ENCODE measurements around the gene NDUFS4.
A peak's percentile ranks its signal among the peaks of the same experiment; 100 is the strongest.
"Not testable (repeated sequence)": the region's sequence is repeated elsewhere in the genome, so short reads cannot be mapped to it uniquely, and the experiment has no call there.

Gene NDUFS4

DNA sequence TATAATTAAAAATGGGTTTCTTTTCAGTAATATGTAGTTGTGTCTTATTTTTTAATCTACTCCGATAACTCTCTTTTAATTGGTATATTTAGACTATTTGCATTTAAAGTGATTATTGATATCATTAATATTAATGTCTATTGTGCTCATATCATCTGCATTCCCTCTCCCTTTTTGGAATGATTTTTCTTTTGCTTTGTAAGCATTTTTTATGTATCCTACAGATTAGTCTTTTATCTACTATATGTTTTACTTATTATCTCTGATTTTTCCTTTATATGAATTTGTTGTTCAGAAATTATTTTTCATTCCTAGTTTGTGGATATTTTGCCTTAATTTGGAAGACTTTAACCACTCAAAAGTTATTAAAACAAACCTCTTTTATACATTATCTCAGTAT, 34.0 kb downstream of the NDUFS4 start:
- TF ChIP-seq POLR2A (IDR thresholded peaks at IDR 0.05; ENCODE audit: low read depth, low read length): no peak
- FAIRE-seq (no peak), DNase-seq (ENCODE audit: insufficient read length, low spot score) (no peak)

DNA sequence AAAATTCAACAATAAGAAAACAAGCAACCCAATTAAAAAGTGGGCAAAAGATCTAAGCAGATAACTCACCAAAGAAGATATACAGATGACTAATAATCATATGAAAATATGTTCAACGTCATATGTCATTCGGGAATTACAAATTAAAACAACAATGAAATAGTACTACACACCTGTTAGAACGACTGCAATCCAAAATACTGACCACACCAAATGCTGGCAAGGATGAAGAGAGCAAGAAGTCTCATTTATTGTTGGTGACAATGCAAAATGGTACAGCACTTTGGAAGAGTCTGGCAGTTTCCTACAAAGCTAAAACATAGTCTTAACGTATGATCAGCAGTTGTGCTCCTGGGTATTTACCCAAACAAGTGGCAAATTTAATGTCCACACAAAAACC, 37.5 kb downstream of the NDUFS4 start:
- no peak for TF ChIP-seq POLR2A (IDR thresholded peaks at IDR 0.05; ENCODE audit: low read depth, low read length)
- DNase-seq (ENCODE audit: insufficient read length, low spot score): no peak
- FAIRE-seq: no peak

GRCh38 chr5:53601570-53601969, 41.1 kb downstream of the NDUFS4 start:
- FAIRE-seq (peak; percentile 87), DNase-seq (ENCODE audit: insufficient read length, low spot score) (no peak)
- no peak for TF ChIP-seq POLR2A (IDR thresholded peaks at IDR 0.05; ENCODE audit: low read depth, low read length)

- TF ChIP-seq POLR2A (IDR thresholded peaks at IDR 0.05; ENCODE audit: low read depth, low read length): no peak
- no peak for FAIRE-seq
- DNase-seq (ENCODE audit: insufficient read length, low spot score): no peak
Observed at GRCh38 chr5:53603009-53603687, 42.7 kb downstream of the NDUFS4 start.

- DNase-seq (ENCODE audit: insufficient read length, low spot score) (no peak), FAIRE-seq (no peak)
- no peak for TF ChIP-seq POLR2A (IDR thresholded peaks at IDR 0.05; ENCODE audit: low read depth, low read length)
Observed at GRCh38 chr5:53604309-53604708, 43.9 kb downstream of the NDUFS4 start.

DNA sequence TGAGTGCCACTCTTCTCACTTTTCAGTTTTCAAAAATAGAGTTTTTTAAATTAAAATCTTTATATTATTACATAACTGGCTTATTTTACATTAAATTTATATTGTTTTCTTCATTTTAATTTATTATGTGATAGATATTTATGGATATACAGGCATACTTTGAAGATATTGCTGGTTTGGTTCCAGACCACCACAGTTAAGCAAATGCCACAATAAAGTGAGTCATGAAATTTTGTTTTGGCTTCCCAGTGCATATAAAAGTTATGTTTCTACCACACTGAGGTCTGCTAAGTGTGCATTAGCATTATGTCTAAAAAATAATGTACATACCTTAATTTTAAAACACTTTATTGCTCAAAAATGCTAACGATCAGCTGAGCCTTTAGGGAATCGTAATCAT, 47.4 kb downstream of the NDUFS4 start:
- FAIRE-seq (no peak), DNase-seq (ENCODE audit: insufficient read length, low spot score) (no peak)
- TF ChIP-seq POLR2A (IDR thresholded peaks at IDR 0.05; ENCODE audit: low read depth, low read length): no peak

DNA sequence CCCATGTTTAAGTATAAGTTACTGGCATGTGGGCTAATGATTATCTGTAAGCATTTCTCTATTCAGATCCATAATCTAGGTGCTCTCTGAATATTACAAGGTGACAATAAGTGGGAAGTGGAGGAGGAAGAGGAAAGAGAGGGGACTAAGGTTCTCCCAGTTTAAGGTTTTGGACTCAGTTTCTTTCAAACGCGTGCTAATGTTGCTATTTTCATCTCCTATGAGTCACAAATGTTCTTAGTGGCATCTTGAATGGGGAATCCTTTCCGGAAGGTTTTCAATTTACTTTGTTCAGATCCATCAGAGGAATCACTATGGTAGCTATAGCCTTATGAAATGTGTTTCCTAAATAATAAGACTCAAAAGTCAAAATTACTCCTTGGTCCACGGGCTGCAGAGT, 48.5 kb downstream of the NDUFS4 start:
- FAIRE-seq: peak; percentile 20
- DNase-seq (ENCODE audit: insufficient read length, low spot score): not testable (repeated sequence)

DNA sequence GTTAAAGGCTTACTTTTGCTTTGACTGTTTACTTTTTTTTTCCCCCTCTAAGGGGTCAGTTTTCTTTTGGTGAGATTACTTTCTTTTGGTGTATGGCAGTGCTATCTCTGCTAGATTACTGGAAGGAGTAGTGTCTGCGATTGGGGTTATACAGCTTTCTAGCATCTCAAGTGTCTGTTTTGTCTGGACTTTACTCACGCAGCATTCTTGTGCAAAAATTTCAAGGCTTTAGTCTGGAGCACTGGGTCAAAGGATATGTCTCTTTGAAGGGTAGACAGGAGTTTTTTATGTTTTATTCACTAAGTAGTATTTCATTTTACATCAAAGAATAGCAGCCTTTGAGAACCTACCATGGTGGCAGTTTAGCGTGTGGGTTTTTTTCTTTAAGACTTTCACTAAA, 52.6 kb downstream of the NDUFS4 start:
- FAIRE-seq (no peak), DNase-seq (ENCODE audit: insufficient read length, low spot score) (no peak)
- TF ChIP-seq POLR2A (IDR thresholded peaks at IDR 0.05; ENCODE audit: low read depth, low read length): no peak

- no peak for TF ChIP-seq POLR2A (IDR thresholded peaks at IDR 0.05; ENCODE audit: low read depth, low read length)
- no peak for DNase-seq (ENCODE audit: insufficient read length, low spot score)
- no peak for FAIRE-seq
Observed at GRCh38 chr5:53613536-53613935, 53.1 kb downstream of the NDUFS4 start.

GRCh38 chr5:53614376-53614885, 54.0 kb downstream of the NDUFS4 start:
- DNase-seq (ENCODE audit: insufficient read length, low spot score): no peak
- no peak for TF ChIP-seq POLR2A (IDR thresholded peaks at IDR 0.05; ENCODE audit: low read depth, low read length)
- no peak for FAIRE-seq

GRCh38 chr5:53616939-53617549, 56.6 kb downstream of the NDUFS4 start:
- no peak for TF ChIP-seq POLR2A (IDR thresholded peaks at IDR 0.05; ENCODE audit: low read depth, low read length)
- no peak for FAIRE-seq
- DNase-seq (ENCODE audit: insufficient read length, low spot score): no peak

DNA sequence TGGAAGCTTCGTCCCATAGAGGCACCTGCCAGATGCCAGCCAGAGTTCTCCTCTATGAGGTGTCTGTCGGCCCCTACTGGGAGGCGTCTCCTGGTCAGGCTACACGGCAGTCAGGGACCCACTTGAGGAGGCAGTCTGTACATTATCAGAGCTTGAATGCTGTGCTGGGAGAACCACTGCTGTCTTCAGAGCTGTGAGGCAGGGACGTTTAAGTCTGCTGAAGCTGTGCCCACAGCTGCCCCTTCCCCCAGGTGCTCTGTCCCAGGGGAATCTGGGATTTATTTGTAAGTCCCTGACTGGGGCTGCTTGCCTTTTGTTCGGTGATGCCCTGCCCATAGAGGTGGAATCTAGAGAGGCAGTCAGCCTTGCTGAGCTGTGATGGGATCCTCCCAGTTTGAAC, 70.8 kb downstream of the NDUFS4 start:
- TF ChIP-seq POLR2A (IDR thresholded peaks at IDR 0.05; ENCODE audit: low read depth, low read length): no peak
- DNase-seq (ENCODE audit: insufficient read length, low spot score) (no peak), FAIRE-seq (no peak)

- FAIRE-seq (no peak), DNase-seq (ENCODE audit: insufficient read length, low spot score) (no peak)
- no peak for TF ChIP-seq POLR2A (IDR thresholded peaks at IDR 0.05; ENCODE audit: low read depth, low read length)
Observed at GRCh38 chr5:53642061-53642460, 81.6 kb downstream of the NDUFS4 start.

- no peak for TF ChIP-seq POLR2A (IDR thresholded peaks at IDR 0.05; ENCODE audit: low read depth, low read length)
- FAIRE-seq (peak; percentile 64), DNase-seq (ENCODE audit: insufficient read length, low spot score) (no peak)
Observed at GRCh38 chr5:53643445-53643844, 83.0 kb downstream of the NDUFS4 start.

- TF ChIP-seq POLR2A (IDR thresholded peaks at IDR 0.05; ENCODE audit: low read depth, low read length): no peak
- FAIRE-seq: no peak
Observed at GRCh38 chr5:53645078-53645477, 84.6 kb downstream of the NDUFS4 start.

More at GRCh38 chr5:53645078-53645477, 84.6 kb downstream of the NDUFS4 start:
- no peak for DNase-seq (ENCODE audit: insufficient read length, low spot score)

Measured in H54 (cell line).